RWPE1 (cell line): ENCODE results near the gene ZMYND8.
"Not testable (repeated sequence)": the region's sequence is repeated elsewhere in the genome, so short reads cannot be mapped to it uniquely, and the experiment has no call there.

Source experiments
- CTCF ChIA-PET: fragments of 350-600 bp; sonication (Branson Sonifier 250); formaldehyde crosslinking; extraction: SDS; loops from one replicate; lab custom pipeline; 2021; lab: Yijun Ruan, JAX
- POLR2A ChIA-PET: fragments of 400-600 bp; formaldehyde crosslinking; extraction: SDS; loops from one replicate; lab custom pipeline; 2020; ENCODE audit warnings: antibody characterized with exemption; ENCODE audit not compliant: low non-redundant PET; lab: Yijun Ruan, JAX
- DNase-seq: peaks from one replicate; pipeline ENCODE4 v3.0.0; 2012; ENCODE audit warnings: low spot score
- H3K27ac ChIP-seq: fragments of 450-650 bp; 2 replicates; pipeline ENCODE4 v1.5.1; 2017
- TF ChIP-seq, protein P1 (sequence below): fragments of 450-650 bp; conservative IDR thresholded peaks from 2 replicates; pipeline ENCODE4 v1.5.1; 2017; ENCODE audit warnings: low read depth, mild to moderate bottlenecking

ZMYND8 gene

DNA sequence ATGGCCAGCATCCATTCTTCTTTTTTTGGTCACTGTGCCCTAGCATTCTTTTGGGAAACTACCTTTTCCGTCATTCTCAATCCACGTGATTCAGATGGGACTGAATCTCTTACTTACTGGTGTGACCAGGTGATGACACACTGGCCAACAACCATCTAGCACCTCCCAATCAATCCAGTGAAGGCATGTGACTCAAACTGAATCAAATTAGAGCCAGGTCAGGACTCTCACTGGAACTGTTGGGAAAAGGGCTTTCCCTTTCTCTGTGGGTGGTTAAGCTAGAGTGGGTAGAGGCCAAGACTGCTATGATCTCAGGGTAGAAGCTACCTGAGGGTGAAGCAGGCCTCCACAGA, 36.2 kb upstream of the ZMYND8 start:
- H3K27ac ChIP-seq = peak overlapping the region; percentile 87
- TF ChIP-seq, protein P1, sequence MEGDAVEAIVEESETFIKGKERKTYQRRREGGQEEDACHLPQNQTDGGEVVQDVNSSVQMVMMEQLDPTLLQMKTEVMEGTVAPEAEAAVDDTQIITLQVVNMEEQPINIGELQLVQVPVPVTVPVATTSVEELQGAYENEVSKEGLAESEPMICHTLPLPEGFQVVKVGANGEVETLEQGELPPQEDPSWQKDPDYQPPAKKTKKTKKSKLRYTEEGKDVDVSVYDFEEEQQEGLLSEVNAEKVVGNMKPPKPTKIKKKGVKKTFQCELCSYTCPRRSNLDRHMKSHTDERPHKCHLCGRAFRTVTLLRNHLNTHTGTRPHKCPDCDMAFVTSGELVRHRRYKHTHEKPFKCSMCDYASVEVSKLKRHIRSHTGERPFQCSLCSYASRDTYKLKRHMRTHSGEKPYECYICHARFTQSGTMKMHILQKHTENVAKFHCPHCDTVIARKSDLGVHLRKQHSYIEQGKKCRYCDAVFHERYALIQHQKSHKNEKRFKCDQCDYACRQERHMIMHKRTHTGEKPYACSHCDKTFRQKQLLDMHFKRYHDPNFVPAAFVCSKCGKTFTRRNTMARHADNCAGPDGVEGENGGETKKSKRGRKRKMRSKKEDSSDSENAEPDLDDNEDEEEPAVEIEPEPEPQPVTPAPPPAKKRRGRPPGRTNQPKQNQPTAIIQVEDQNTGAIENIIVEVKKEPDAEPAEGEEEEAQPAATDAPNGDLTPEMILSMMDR = no peak
- DNase-seq = peak; percentile 89
- ChIA-PET POLR2A (interaction anchor here (0.5 to 1.5 kb wide), 5 partner anchors 9 to 109 kb away, joined by 3 to 15 read pairs (median 4); partner anchors contain the start of gene NCOA3), CTCF (interaction anchor here (1.0 to 2.2 kb wide), 3 partner anchors 9 to 228 kb away, joined by 4 to 9 read pairs (median 4); no protein-coding TSS in a partner anchor)

DNA sequence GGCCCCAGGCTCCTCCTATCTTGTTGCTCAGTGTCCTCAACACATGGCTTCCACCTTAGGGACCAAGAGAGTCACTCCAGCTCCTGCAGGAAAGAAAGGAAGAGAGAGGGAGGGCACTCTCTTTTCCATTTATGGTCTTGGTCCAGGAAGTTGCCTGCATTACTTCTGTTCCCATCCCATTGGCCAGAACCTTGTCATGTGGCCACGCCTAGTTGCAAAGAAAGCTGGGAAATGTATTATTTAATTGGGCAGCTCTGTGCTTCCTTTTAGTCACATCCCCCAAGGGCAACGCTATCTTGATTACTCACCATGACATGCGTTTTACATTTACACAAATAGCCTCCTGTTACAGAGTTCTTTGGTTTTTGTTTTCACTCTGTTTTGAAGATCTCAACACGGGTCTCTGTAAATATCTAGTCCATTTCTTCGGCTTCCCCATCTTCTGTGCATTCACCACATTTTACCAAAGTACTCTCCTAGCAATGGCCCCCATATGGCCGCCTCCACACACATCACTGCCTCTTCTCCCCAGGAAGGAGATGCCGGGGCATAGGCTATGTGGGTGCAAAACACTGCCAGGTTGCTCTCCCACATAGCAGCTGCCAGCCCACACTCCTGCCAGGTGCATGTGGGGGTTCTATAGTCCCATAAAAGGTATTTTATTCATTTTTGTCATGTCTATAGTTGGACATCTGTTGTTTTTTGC, 35.7 kb upstream of the ZMYND8 start:
- H3K27ac ChIP-seq = peak overlapping the region; percentile 87
- TF ChIP-seq, protein P1 = no peak
- peak; percentile 95 for DNase-seq
- ChIA-PET POLR2A (interaction anchor here (0.5 to 1.5 kb wide), 6 partner anchors 10 to 109 kb away, joined by 3 to 15 read pairs (median 4); partner anchors contain the start of gene NCOA3), CTCF (interaction anchor here (0.6 to 2.2 kb wide), 5 partner anchors 8 to 283 kb away, joined by 4 to 9 read pairs (median 5); no protein-coding TSS in a partner anchor)

DNA sequence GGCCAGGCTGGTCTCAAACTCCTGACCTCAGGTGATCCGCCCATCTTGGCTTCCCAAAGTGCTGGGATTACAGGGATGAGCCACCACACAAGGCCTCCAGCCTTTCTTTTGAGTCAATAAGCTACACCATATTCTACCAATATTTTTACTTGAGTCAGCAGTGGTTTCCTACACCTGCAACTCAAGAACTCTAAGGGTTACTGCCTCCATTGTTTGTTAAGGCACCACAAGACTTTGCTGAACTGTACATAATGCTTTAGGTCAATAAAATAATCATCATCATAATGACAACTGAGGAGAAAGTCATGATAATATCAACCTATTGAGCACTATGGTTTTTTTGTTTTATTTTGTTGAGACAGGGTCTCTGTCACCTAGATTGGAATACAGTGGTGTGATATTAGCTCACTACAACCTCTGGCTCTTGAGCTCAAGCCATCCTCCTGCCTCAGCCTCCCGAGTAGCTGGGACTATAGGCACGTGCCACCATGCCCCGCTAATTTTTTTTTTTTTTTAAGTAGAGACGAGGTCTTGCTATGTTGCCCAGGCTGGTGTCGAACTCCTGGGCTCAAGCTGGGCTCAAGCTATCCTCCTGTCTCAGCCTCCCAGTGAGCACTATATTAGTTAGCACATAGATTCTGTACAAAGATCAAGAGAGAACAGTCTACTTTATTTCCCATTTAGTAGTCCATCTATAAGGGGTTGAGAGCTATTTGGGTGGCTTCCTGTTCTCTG, 34.9 kb upstream of the ZMYND8 start:
- peak overlapping the region; percentile 87 for H3K27ac ChIP-seq
- ChIA-PET POLR2A (interaction anchor here (0.6 to 1.5 kb wide), 4 partner anchors 41 to 110 kb away, joined by 4 to 7 read pairs (median 5); partner anchors contain the start of gene NCOA3), CTCF (interaction anchor here (0.6 to 2.2 kb wide), 9 partner anchors 7 to 283 kb away, joined by 3 to 9 read pairs (median 4); no protein-coding TSS in a partner anchor)
- TF ChIP-seq, protein P1 = no peak
- no peak for DNase-seq

DNA sequence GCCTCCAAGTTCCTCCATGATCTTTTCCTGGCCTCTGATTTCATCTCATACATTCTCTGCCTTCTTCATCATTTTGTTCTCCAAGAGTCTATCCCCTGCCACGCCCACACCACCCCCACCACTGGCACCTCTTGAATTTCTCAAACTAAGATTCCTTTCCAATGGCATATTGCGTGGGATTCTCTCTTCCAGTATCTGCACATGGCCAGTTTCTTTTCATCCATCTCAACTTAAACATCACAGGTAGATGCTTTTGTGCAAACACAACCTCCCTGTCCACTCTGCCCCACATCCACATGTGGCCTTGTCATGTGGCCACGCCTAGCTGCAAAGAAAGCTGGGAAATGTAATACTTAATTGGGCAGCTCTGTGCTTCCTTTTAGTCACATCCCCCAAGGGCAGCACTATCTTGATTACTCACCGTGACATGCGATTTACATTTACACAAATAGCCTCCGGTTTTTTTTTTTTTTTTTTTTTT, 33.4 kb upstream of the ZMYND8 start:
- DNase-seq = peak; percentile 78
- POLR2A ChIA-PET = interaction anchor here (1.2 to 1.3 kb wide), 2 partner anchors 31 to 112 kb away, joined by 3 to 4 read pairs; partner anchors contain the start of gene NCOA3
- CTCF ChIA-PET = interaction anchor here (0.5 to 1.3 kb wide), 3 partner anchors 117 to 219 kb away, joined by 3 to 5 read pairs (median 3); no protein-coding TSS in a partner anchor
- H3K27ac ChIP-seq = peak overlapping the region; percentile 87
- TF ChIP-seq, protein P1 = no peak

DNA sequence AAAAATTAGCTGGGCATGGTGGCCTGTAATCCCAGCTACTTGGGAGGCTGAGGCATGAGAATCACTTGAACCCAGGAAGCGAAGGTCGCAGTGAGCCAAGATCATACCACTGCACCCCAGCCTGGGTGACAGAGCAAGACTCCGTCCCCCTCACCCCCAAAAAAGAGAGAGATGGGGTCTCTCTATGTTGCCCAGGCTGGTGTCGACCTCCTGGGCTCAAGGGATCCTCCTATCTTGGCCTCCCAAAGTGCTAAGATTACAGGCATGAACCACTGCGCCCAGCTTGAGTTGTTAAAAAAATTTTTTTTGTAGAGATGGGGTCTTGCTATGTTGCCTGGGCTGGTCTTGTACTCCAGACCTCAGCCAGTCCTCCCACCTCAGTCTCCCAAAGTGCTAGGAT, 29.5 kb upstream of the ZMYND8 start:
- DNase-seq, POLR2A ChIA-PET: not testable (repeated sequence)
- H3K27ac ChIP-seq = peak overlapping the region; percentile 7
- CTCF ChIA-PET = interaction anchor here (0.9 to 7.0 kb wide), 2 partner anchors 79 to 111 kb away, joined by 4 to 387 read pairs; no protein-coding TSS in a partner anchor

DNA sequence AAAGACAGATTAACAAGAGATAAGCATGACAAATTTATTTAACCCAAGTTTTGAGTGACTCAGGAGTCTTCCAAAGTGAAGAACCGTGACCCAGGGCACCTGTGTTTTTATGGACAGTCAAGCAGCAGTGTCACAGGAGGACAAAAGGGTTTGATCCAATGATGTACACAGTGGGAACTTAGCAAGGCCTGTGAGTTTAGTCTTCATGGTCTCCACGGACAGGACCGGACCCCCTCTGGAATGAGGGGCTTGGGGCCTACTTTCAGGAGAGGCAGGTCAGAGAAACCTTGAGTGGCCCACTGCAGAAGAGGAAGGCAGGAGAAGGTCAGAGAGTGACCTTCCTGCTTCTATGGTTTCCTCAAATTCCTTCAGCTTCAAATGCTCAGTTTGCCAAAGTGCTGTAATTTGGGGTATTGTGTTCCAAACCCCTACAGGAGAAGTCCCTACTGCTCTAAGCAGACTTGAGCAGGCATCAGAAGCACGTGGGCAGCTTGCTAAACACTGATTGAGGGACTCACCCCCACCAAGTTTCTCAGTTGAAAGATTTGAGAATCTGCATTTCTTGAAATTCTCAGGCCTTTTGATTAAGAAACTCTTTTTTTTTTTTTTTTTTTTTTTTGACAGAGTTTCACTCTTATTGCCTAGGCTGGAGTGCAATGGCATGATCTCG, 26.4 kb upstream of the ZMYND8 start:
- CTCF ChIA-PET = interaction anchor here (0.7 to 7.0 kb wide), 24 partner anchors 9 to 630 kb away, joined by 3 to 387 read pairs (median 18); partner anchors contain the start of gene ZMYND8
- TF ChIP-seq, protein P1 = no peak
- POLR2A ChIA-PET = interaction anchor here (0.6 to 0.7 kb wide), 3 partner anchors 76 to 218 kb away, joined by 3 to 10 read pairs (median 6); no protein-coding TSS in a partner anchor
- DNase-seq = no peak
- peak overlapping the region; percentile 33; the same call in 1 of the 2 replicates for H3K27ac ChIP-seq
